CD4-positive, CD25-positive, alpha-beta regulatory T cell (primary cell): ENCODE results near the gene SERPINB1. TPM values are rescaled to one million over a fixed set of nuclear protein-coding genes. Genes with fewer than 3 reads are reported as not detected.
"Not testable (repeated sequence)": the region's sequence is repeated elsewhere in the genome, so short reads cannot be mapped to it uniquely, and the experiment has no call there.

ENCODE experiments used
- ATAC-seq, 2 donors: fragments of 150-1000 bp; cut with Tn5 transposase; one replicate each; pipeline ENCODE4 v1.10.0; 2021; ENCODE audit warnings: low read depth in 2 of 2, moderate number of reproducible peaks in 2 of 2, moderate library complexity in 1 of 2
- DNase-seq, 3 donors: peaks; one replicate each; pipeline versions ENCODE4 v3.0.0 to v3.0.0-alpha.2; 2012 to 2022; ENCODE audit warnings: mixed read lengths in 1 of 3
- H3K27ac ChIP-seq: one replicate; pipeline ENCODE4 v1.7.0; 2013; ENCODE audit warnings: mild to moderate bottlenecking, low read length; ENCODE audit not compliant: insufficient read depth, poor library complexity, severe bottlenecking
- H3K27me3 ChIP-seq: one replicate; pipeline ENCODE4 v1.7.0; 2013; ENCODE audit warnings: low read length; ENCODE audit not compliant: control insufficient read depth, insufficient read depth
- H3K36me3 ChIP-seq: one replicate; pipeline ENCODE4 v1.7.0; 2013; ENCODE audit warnings: mild to moderate bottlenecking, low read length, moderate library complexity; ENCODE audit not compliant: control insufficient read depth, insufficient read depth
- H3K4me1 ChIP-seq: 2 replicates; pipeline ENCODE4 v1.7.0; 2013; ENCODE audit warnings: mild to moderate bottlenecking, low read length; ENCODE audit not compliant: insufficient read depth, control insufficient read depth, poor library complexity, severe bottlenecking
- H3K4me3 ChIP-seq: one replicate; pipeline ENCODE4 v1.7.0; 2013; ENCODE audit warnings: low read depth, mild to moderate bottlenecking, low read length, moderate library complexity
- H3K9me3 ChIP-seq, 2 experiments: 1 replicate in 1 of 2; 2 replicates in 1 of 2; pipeline ENCODE4 v1.7.0; 2013; ENCODE audit warnings: low read length in 2 of 2, mild to moderate bottlenecking in 1 of 2, moderate library complexity in 1 of 2; ENCODE audit not compliant: control insufficient read depth in 2 of 2
- H3K27ac Mint-ChIP-seq, 3 donors: one replicate each; pipeline ENCODE4 v1.8.0; 2020 to 2022; ENCODE audit warnings: mild to moderate bottlenecking in 3 of 3, mixed read lengths in 3 of 3, moderate library complexity in 2 of 3
- H3K27me3 Mint-ChIP-seq: one replicate; pipeline ENCODE4 v1.8.0; 2022; ENCODE audit warnings: mild to moderate bottlenecking, mixed read lengths
- H3K36me3 Mint-ChIP-seq: one replicate; pipeline ENCODE4 v1.8.0; 2020; ENCODE audit warnings: mixed read lengths
- H3K4me1 Mint-ChIP-seq, 4 donors: one replicate each; pipeline ENCODE4 v1.8.0; 2020 to 2022; ENCODE audit warnings: mixed read lengths in 4 of 4, mild to moderate bottlenecking in 1 of 4
- H3K4me3 Mint-ChIP-seq, 4 donors: one replicate each; pipeline ENCODE4 v1.8.0; 2020 to 2022; ENCODE audit warnings: mild to moderate bottlenecking in 4 of 4, mixed read lengths in 4 of 4, moderate library complexity in 3 of 4
- H3K9me3 Mint-ChIP-seq, 7 donors: one replicate each; pipeline ENCODE4 v1.8.0; 2020 to 2022; ENCODE audit warnings: mixed read lengths in 7 of 7, mild to moderate bottlenecking in 3 of 7, moderate library complexity in 2 of 7
- polyA plus RNA-seq, 4 donors: library from polyadenylated mRNA; unstranded; fragments of 300-500 nt; fragmentation: Illumina TruSeq; gene quantifications; one replicate each; pipeline ENCODE4 v1.2.3, GENCODE V29; 2021
- total RNA-seq: library from RNA; stranded (reverse); gene quantifications from one replicate; pipeline ENCODE4 v1.2.3, GENCODE V29; 2022

SERPINB1 gene
- total RNA-seq (38.1 TPM), polyA plus RNA-seq (100 to 1,000 TPM; 100 to 116 (median 109) TPM)

DNA sequence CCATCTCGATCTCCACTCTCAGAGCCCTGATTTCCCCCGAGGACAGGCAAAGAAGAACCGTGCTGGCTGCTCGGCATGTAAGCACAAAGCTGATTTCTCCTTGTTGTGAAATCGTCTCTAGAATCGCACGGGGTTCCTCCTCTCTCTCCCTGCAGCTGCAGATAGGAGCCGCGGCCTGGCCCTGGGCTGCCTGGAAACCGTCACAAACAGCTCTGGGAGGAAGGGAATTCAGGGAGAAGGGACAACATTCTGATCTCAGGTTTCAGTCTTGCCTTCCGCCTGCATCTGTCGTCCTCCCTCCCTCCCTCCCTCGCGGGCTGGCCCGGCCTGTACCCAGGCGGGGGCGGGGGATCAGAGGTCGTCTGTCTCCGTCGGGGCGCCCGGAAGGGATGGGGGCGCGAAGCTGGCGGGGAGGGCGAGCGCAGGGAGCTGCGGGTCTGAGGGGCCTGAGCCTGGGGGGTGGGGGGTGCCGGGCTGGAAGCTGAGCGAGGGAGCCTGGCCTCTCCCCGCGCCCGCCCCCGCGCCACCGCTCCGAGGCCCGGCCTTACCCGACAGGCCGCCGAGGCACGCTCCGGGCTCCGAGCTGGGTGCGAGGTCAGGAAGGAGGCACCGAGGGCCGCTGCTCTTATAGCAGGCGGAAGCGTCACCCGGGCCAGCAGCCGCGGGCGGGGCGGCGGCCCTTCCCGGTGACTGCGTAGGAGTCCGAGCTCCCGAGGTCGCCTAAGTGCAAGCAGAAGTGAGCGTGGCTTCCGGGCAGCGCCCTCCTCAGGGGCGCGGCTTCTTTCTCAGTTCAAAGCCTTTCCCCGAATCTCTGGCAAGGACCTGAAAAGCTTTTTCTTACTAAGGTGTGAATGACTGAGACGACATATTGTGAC, at the start of gene SERPINB1:
SERPINB1 (minus strand) TSS at position 600 of the 875 bp plus-strand sequence. CDS start 1,277 bp downstream, outside the sequence.
- ATAC-seq (peak; percentile 80 to 81), DNase-seq (peak; percentile 67 to 94 (median 67))
- peak within 1 kb of the TSS; percentile 86 for H3K27ac ChIP-seq
- no peaks in the 10 kb centered on the region for H3K9me3 ChIP-seq
- H3K9me3 Mint-ChIP-seq, result no peaks in the 10 kb centered on the region
- H3K4me1 ChIP-seq, result peaks cover 38% of the 10 kb centered on the region
- H3K27ac Mint-ChIP-seq, result peak within 1 kb of the TSS; percentile 93 to 95 (median 94)
- no peaks in the 10 kb centered on the region for H3K27me3 Mint-ChIP-seq
- peaks cover 19% of the 10 kb centered on the region for H3K36me3 Mint-ChIP-seq
- peaks cover 30 to 63% (median 44%) of the 10 kb centered on the region in 4 donors for H3K4me1 Mint-ChIP-seq
- peak within 1 kb of the TSS; percentile 87 to 94 (median 92) for H3K4me3 Mint-ChIP-seq
- no peaks in the 10 kb centered on the region for H3K27me3 ChIP-seq
- H3K4me3 ChIP-seq, result peak within 1 kb of the TSS; percentile 77
- peaks cover 31% of the 10 kb centered on the region for H3K36me3 ChIP-seq

DNA sequence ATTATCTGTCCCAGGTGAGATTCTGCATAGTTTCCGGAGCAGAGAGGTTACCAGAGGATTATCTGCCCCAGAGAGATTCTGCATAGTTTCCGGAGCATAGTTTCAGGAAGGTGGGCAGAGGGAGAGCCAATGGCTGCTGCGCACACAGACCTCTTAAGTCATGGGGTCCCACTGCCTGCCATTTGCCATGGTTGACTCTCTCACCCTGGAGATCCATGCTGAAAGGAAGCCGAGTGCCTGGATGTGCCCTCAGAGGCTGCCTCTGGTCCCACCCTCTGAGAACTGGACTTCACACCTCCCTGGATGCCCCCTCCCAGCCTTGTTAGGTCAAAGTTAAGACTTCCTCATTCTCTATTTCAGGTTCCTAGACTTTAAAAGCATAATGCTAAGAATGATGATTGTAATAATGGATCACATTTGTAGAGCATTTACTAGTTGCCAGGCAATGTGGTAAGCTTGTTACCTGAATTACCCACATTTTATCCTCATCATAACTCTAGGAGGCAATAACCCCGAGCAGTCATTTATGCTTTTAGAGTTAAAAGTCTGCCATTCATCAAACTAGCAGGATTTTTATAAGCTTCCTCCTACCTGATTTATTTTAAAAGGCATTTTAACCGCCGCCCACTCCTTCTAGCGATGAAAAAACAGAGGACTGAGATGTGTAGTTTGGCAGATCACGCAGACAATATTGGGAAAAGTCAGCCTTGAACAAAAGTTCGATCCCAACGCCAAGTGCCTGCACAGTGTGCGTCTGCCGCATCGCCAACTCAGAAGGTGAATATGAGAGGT, 49.5 kb upstream of the SERPINB1 start:
- DNase-seq (no peak), ATAC-seq (no peak)
- H3K4me3 Mint-ChIP-seq, result peak overlapping the region; percentile 63 to 84 (median 74)
- Histone ChIP-seq H3K4me3 (peak overlapping the region; percentile 64), H3K9me3 (no peaks in the 10 kb centered on the region), H3K27me3 (no peaks in the 10 kb centered on the region), H3K27ac (peak overlapping the region; percentile 83), H3K4me1 (peaks cover 38% of the 10 kb centered on the region), H3K36me3 (peaks cover 81% of the 10 kb centered on the region)
- peaks cover 0 to 3% (median 0%) of the 10 kb centered on the region in 7 donors for H3K9me3 Mint-ChIP-seq
- H3K27me3 Mint-ChIP-seq, result no peaks in the 10 kb centered on the region
- H3K27ac Mint-ChIP-seq, result peak overlapping the region; percentile 93 to 96 (median 94)
- H3K4me1 Mint-ChIP-seq, result peaks cover 38 to 79% (median 48%) of the 10 kb centered on the region in 4 donors
- peaks cover 69% of the 10 kb centered on the region for H3K36me3 Mint-ChIP-seq

DNA sequence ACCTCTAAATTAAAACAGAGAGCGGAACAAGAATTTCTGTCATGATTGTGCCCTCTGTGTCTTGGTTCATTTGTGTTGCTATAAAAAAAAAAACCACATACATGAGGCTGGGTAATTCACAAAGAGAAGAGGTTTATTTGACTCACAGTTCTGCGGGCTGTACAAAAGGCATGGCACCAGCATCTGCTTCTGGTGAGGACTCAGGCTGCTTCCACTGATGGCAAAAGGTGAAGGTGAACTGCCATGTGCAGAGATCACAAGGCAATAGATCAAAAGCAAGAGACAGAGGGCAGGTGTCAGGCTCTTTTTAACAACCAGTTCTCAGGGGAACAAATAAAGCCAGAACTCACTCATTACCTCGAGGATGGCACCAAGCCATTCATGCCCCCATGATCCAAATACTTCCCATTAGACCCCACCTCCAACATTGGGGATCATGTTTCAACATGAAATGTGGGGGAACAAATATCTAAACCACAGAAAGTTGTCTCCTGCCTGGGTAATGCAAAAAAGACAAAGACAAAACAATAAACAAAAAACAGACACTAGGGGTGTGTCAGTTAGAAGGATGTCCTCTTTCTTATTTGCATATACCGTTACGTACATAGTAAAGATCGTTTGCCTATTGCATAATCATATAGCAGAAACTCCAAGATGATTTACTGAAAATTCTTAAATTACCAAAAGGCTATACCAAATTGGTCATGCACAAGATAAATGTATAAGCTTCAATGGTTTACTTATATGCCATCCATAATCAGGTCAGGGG, 44.5 kb upstream of the SERPINB1 start:
- DNase-seq, result no peak
- Mint-ChIP-seq H3K36me3 (peaks cover 41% of the 10 kb centered on the region), H3K27me3 (no peaks in the 10 kb centered on the region), H3K27ac (peak overlapping the region; percentile 78 to 87 (median 80)), H3K4me1 (peaks cover 36 to 79% (median 54%) of the 10 kb centered on the region in 4 donors), H3K9me3 (peaks cover 0 to 3% (median 0%) of the 10 kb centered on the region in 7 donors), H3K4me3 (peak overlapping the region in 3 of 4 donors; percentile 45 to 56 (median 47))
- H3K36me3 ChIP-seq, result peaks cover 31% of the 10 kb centered on the region
- peaks cover 20% of the 10 kb centered on the region for H3K4me1 ChIP-seq
- no peak overlapping the region for H3K4me3 ChIP-seq
- H3K27me3 ChIP-seq, result no peaks in the 10 kb centered on the region
- H3K9me3 ChIP-seq, result no peaks in the 10 kb centered on the region
- peak; percentile 21 to 66 for ATAC-seq
- H3K27ac ChIP-seq, result peak overlapping the region; percentile 67

DNA sequence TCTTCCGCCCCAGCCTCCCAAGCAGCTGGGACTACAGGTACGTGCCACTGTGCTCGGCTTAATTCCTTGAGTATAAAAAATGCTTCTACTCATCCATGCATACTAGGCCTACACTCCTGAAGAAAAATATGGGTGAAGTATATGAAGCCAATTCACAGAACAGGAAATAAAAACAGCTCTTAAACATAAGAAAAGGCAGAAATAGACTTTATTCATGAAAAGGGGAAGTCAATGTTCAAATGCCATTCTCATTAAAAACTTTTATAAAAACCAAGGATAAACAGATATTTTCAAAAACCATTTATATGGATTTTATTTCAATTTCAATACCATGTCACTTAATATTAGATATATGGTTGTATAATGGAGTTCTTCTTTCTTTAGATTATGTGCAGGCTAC, 43.1 kb upstream of the SERPINB1 start:
- ATAC-seq, result no peak
- peak overlapping the region in 2 of 3 donors; percentile 50 to 87 for H3K27ac Mint-ChIP-seq
- H3K27ac ChIP-seq, result no peak overlapping the region

GRCh38 chr6:2883673-2884072, 42.0 kb upstream of the SERPINB1 start:
- Histone ChIP-seq H3K4me3 (no peak overlapping the region), H3K4me1 (peaks cover 40% of the 10 kb centered on the region), H3K27ac (no peak overlapping the region), H3K36me3 (peaks cover 8% of the 10 kb centered on the region), H3K9me3 (no peaks in the 10 kb centered on the region), H3K27me3 (no peaks in the 10 kb centered on the region)
- H3K9me3 Mint-ChIP-seq, result peaks cover 0 to 5% (median 0%) of the 10 kb centered on the region in 7 donors
- H3K36me3 Mint-ChIP-seq, result peaks cover 19% of the 10 kb centered on the region
- DNase-seq, result no peak
- H3K27ac Mint-ChIP-seq, result peak overlapping the region; percentile 26 to 73 (median 27)
- ATAC-seq, result no peak
- H3K4me3 Mint-ChIP-seq, result peak overlapping the region in 2 of 4 donors; percentile 6 to 22
- H3K27me3 Mint-ChIP-seq, result no peaks in the 10 kb centered on the region
- H3K4me1 Mint-ChIP-seq, result peaks cover 50 to 83% (median 67%) of the 10 kb centered on the region in 4 donors

More for the DNA sequence above, 43.1 kb upstream of the SERPINB1 start:
- no peaks in the 10 kb centered on the region for H3K9me3 ChIP-seq
- Mint-ChIP-seq H3K4me1 (peaks cover 42 to 79% (median 62%) of the 10 kb centered on the region in 4 donors), H3K36me3 (peaks cover 27% of the 10 kb centered on the region), H3K9me3 (peaks cover 0 to 5% (median 0%) of the 10 kb centered on the region in 7 donors), H3K4me3 (no peak overlapping the region), H3K27me3 (no peaks in the 10 kb centered on the region)
- no peak for DNase-seq
- peaks cover 28% of the 10 kb centered on the region for H3K4me1 ChIP-seq
- H3K36me3 ChIP-seq, result peaks cover 18% of the 10 kb centered on the region
- no peaks in the 10 kb centered on the region for H3K27me3 ChIP-seq
- no peak overlapping the region for H3K4me3 ChIP-seq

- DNase-seq (peak in 1 of 3 donors; percentile 48), ATAC-seq (no peak)
- H3K36me3 ChIP-seq, result no peaks in the 10 kb centered on the region
- H3K9me3 Mint-ChIP-seq, result peaks cover 0 to 4% (median 0%) of the 10 kb centered on the region in 7 donors
- H3K27ac ChIP-seq, result peak overlapping the region; percentile 41
- no peaks in the 10 kb centered on the region for H3K9me3 ChIP-seq
- H3K4me3 ChIP-seq, result peak overlapping the region; percentile 80
- peak overlapping the region; percentile 78 to 85 (median 82) for H3K4me3 Mint-ChIP-seq
- H3K4me1 Mint-ChIP-seq, result peaks cover 54 to 90% (median 76%) of the 10 kb centered on the region in 4 donors
- H3K27me3 Mint-ChIP-seq, result no peaks in the 10 kb centered on the region
- peaks cover 13% of the 10 kb centered on the region for H3K36me3 Mint-ChIP-seq
- H3K27me3 ChIP-seq, result no peaks in the 10 kb centered on the region
- H3K27ac Mint-ChIP-seq, result peak overlapping the region; percentile 91 to 95 (median 94)
- peaks cover 62% of the 10 kb centered on the region for H3K4me1 ChIP-seq
Measured at GRCh38 chr6:2881423-2881822, 39.8 kb upstream of the SERPINB1 start.

DNA sequence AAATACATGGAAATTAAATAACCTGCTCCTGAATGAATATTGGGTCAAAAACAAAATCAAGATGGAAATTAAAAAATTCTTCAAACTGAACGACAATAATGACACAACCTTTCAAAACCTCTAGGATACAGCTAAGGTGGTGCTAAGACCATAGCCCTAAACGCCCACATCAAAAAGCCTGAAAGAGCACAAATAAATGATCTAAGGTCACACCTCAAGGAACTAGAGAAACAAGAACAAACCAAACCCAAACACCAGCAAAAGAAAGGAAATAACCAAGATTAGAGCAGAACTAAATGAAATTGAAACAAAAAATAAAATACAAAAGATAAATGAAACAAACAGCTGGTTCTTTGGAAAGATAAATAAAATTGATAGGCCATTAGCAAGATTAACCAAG, 38.5 kb upstream of the SERPINB1 start:
- peak overlapping the region; percentile 78 to 85 (median 82) for H3K4me3 Mint-ChIP-seq
- H3K27ac ChIP-seq, result peak overlapping the region; percentile 41
- peak overlapping the region; percentile 91 to 95 (median 94) for H3K27ac Mint-ChIP-seq
- peak overlapping the region; percentile 80 for H3K4me3 ChIP-seq
- H3K4me1 ChIP-seq, result peaks cover 63% of the 10 kb centered on the region
- H3K36me3 Mint-ChIP-seq, H3K9me3 ChIP-seq, ATAC-seq, H3K9me3 Mint-ChIP-seq, H3K27me3 ChIP-seq, H3K27me3 Mint-ChIP-seq, H3K36me3 ChIP-seq: not testable (repeated sequence)
- H3K4me1 Mint-ChIP-seq, result peaks cover 42 to 82% (median 66%) of the 10 kb centered on the region in 4 donors
- DNase-seq, result peak in 2 of 3 donors; percentile 66 to 69
